ENCODE data around the gene TRERF1.

GRCh38 chr6:42337985-42338743, 113.6 kb downstream of the TRERF1 start:
- TF ChIP-seq CTCF (conservative IDR thresholded peaks at IDR 0.05; ENCODE audit: low read depth, low read length) (no peak), EZH2 (IDR thresholded peaks at IDR 0.05; ENCODE audit: low read length, unreplicated experiment) (no peak), EZH2phosphoT487 (IDR thresholded peaks at IDR 0.05; ENCODE audit: borderline replicate concordance, low read length) (no peak)
